Osteocyte (in vitro differentiated cells): ENCODE measurements around the gene NTN5. TPM values are rescaled to one million over a fixed set of nuclear protein-coding genes. Genes with fewer than 3 reads are reported as not detected.

Experiments
- DNase-seq: peaks from one replicate; pipeline ENCODE4 v3.0.0; 2021; ENCODE audit warnings: mixed read lengths; ENCODE audit not compliant: unreplicated experiment; ENCODE audit errors: extremely low spot score
- H3K27ac Mint-ChIP-seq: one replicate; pipeline ENCODE4 v1.8.0; 2021; ENCODE audit warnings: mild to moderate bottlenecking, mixed read lengths; ENCODE audit not compliant: unreplicated experiment
- H3K27me3 Mint-ChIP-seq: one replicate; pipeline ENCODE4 v1.8.0; 2021; ENCODE audit warnings: mixed read lengths; ENCODE audit not compliant: unreplicated experiment
- H3K36me3 Mint-ChIP-seq: one replicate; pipeline ENCODE4 v1.8.0; 2021; ENCODE audit warnings: mixed read lengths; ENCODE audit not compliant: unreplicated experiment
- H3K4me1 Mint-ChIP-seq: one replicate; pipeline ENCODE4 v1.8.0; 2021; ENCODE audit warnings: mixed read lengths; ENCODE audit not compliant: unreplicated experiment
- H3K4me3 Mint-ChIP-seq: one replicate; pipeline ENCODE4 v1.8.0; 2021; ENCODE audit warnings: mild to moderate bottlenecking, moderate library complexity, mixed read lengths; ENCODE audit not compliant: unreplicated experiment
- H3K9me3 Mint-ChIP-seq: one replicate; pipeline ENCODE4 v1.8.0; 2021; ENCODE audit warnings: mixed read lengths; ENCODE audit not compliant: unreplicated experiment
- CTCF ChIP-seq: fragments of 200-600 bp; sonication (generic); IDR thresholded peaks from 2 replicates; pipeline ENCODE4 v1.5.0; 2021; ENCODE audit warnings: antibody characterized with exemption, mild to moderate bottlenecking, moderate library complexity
- total RNA-seq: library from RNA; stranded (reverse); gene quantifications from 2 replicates; pipeline ENCODE4 v1.2.1, GENCODE V29; 2021

NTN5 gene
- total RNA-seq, 1 donor from 2014 or later = 1.7 TPM

DNA sequence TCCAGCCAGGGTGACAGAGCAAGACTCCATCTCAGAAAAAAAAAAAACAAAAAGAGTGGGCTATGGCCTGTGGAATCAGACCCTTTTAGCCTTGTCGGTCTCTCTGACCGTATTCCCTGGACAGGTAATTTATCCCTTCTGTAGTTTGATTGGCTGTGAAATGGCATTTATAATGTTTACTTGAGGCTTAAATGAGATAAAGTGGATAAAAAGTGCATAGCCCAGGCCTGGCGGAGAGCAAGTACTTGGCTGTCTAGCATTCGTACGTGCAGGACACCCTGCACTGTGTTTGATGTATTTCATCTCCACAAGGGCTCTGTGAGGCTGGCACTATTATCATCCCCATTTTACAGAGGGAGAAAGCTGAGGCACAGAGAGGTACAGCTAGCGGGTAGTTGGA, 7.0 kb downstream of the NTN5 start:
- Mint-ChIP-seq H3K36me3 (no peaks in the 10 kb centered on the region), H3K9me3 (no peaks in the 10 kb centered on the region), H3K4me1 (peaks cover 2% of the 10 kb centered on the region), H3K27me3 (no peaks in the 10 kb centered on the region), H3K27ac (no peak overlapping the region), H3K4me3 (no peak overlapping the region)
- no peak for DNase-seq
- TF ChIP-seq CTCF = no peak

GRCh38 chr19:48664476-48664875, 8.3 kb downstream of the NTN5 start:
- Mint-ChIP-seq H3K36me3 (no peaks in the 10 kb centered on the region), H3K27ac (no peak overlapping the region), H3K4me1 (peaks cover 4% of the 10 kb centered on the region), H3K4me3 (no peak overlapping the region), H3K9me3 (no peaks in the 10 kb centered on the region), H3K27me3 (no peaks in the 10 kb centered on the region)
- no peak for TF ChIP-seq CTCF
- no peak for DNase-seq

DNA sequence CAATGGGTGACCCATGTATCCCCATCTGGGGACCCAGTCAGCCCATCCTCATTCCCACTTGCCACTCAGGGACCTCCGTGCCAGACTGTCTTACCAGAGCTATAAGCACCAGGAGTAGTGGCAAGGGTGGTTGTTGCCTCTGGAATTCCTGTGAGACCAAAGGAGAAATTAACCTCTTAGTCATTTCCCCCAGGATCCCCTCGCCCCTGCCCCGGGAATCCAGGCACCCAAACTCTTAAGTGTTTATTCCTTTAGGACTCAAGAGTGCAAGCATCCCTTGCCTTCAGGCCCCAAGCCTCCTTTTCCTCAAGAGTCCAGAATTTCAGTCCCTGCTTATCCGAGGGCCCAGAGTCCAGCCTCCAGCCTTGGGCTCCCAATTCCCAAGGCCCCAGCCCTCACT, 9.2 kb downstream of the NTN5 start:
- Mint-ChIP-seq H3K27me3 (no peaks in the 10 kb centered on the region), H3K4me3 (no peak overlapping the region), H3K27ac (no peak overlapping the region), H3K36me3 (no peaks in the 10 kb centered on the region), H3K4me1 (peaks cover 4% of the 10 kb centered on the region), H3K9me3 (no peaks in the 10 kb centered on the region)
- DNase-seq = no peak
- TF ChIP-seq CTCF = no peak

DNA sequence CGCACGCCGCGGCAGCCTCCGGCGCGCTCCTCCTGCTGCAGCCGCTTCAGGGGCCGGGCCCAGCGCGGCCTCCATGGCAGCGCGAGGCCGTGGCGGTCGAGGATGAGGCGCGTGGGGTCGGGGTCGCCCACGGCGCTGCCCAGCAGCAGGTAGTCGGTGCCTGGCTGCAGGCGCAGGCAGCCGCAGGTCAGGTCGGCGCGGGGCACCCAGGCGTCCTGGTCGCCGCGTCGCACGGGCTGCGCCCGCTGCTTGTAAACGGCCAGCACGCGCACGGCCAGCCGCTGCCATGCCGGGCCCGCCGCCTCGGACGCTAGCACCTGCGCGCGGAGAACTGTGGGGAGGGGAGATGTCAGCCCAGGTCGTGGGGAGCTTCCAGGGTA, 11.1 kb downstream of the NTN5 start:
- no peaks in the 10 kb centered on the region for H3K9me3 Mint-ChIP-seq
- H3K36me3 Mint-ChIP-seq = no peaks in the 10 kb centered on the region
- no peak for DNase-seq
- H3K27ac Mint-ChIP-seq = no peak overlapping the region
- H3K4me3 Mint-ChIP-seq = no peak overlapping the region
- peaks cover 15% of the 10 kb centered on the region for H3K4me1 Mint-ChIP-seq
- no peak for TF ChIP-seq CTCF
- H3K27me3 Mint-ChIP-seq = no peaks in the 10 kb centered on the region

DNA sequence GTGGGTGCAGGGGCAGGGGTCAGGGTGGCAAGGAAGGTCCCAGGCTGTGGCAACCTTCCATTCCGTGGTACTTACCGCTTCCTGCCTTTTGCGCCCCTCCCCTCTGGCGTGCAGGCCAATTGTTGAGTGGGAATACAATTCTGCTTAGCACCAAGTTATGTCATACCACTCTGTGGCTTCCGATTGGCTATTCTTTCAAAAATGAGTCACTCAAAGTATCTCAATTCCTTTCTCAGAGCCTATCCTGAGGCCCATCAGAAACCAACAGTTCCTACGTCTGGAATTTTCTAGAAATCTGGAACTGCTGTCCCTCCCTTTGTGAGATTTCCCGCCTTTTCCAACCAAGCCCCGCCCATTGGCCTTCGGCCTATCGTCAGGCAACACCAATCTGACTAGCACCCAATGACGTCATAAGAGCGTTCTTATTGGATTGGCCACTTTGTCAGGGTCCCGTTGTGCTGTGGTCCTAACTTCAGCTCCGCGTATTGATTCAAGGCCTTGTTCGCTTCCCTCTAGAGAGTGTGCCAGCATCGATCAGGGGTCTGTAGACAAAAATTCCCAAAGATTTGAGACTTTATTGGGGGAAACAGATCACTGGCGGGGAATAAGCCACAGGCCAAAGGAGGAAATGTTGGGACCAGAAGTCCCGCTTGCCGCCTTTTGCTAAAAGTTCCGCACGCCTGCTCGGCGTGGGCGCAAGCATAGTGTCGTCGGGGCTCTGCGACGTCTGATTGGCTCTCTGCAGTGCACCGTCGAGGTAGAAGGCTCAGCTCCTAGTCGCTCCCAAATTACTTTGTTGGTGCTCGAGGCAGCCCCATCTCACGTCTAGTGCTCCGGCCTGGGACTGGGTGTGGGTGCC, 11.7 kb downstream of the NTN5 start:
- no peak for DNase-seq
- Mint-ChIP-seq H3K27me3 (no peaks in the 10 kb centered on the region), H3K4me3 (no peak overlapping the region), H3K27ac (peak overlapping the region; percentile 52), H3K36me3 (no peaks in the 10 kb centered on the region), H3K9me3 (no peaks in the 10 kb centered on the region), H3K4me1 (peaks cover 17% of the 10 kb centered on the region)
- TF ChIP-seq CTCF = no peak
